ENCODE results near the gene NEDD8.

The NEDD8 gene

GRCh38 chr14:24196071-24197055 lies 35.8 kb downstream of the NEDD8 start:
- no peak for DNase-seq (ENCODE audit: low spot score)

DNA sequence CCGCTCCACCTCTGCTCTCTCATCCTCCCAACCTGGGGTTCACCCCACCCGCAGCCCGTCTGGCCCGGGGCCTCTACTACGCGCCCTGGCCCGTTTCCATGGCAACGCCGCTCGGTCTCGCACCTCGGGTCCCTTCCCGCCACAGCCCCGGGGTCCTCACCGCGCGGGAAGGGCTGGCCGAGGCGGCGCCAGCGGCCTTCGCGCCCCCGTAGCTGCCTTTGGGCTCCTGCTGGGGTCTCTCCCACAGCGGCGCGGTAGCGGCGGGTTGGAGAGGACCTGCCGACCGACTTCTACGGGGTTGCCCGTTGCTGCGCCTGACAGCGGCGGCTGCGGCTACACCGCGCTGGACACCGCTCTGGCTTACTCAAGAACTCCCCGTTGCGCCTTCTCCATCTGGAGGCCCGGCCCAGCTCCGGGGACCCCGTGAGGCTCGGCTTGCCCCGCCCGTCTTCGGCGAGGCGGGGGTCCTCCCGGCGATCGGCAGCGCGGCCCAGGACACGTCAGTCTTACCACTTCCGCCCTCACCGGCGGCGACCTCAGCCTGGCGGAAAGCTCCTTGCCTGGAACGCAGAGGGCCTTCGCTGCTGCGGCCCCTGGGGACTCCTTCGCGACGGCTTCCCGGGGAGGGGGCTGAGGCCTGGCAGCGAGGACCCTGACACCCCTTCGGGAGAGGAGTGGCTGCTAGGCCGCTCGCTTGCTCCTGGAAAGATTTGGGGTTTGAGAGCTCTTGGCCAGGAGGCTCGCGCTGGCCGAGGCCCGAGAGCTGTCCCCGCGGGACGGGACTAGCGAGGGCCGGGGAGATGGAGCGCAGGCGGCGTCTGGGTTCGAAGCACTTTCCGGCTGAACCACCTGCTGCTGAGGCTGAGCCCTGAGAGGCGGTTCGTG lies 36.7 kb downstream of the NEDD8 start, which contains the start of gene TM9SF1:
TSS of gene TM9SF1 (minus strand) at position 256 of the 885 bp plus-strand sequence. CDS start 422 bp downstream, outside the sequence.
- peak; percentile 74 for DNase-seq (ENCODE audit: low spot score)

GRCh38 chr14:24194873-24195185 lies 37.3 kb downstream of the NEDD8 start:
- no peak for DNase-seq (ENCODE audit: low spot score)

GRCh38 chr14:24194186-24194872 lies 37.8 kb downstream of the NEDD8 start:
- DNase-seq (ENCODE audit: low spot score): no peak

DNA sequence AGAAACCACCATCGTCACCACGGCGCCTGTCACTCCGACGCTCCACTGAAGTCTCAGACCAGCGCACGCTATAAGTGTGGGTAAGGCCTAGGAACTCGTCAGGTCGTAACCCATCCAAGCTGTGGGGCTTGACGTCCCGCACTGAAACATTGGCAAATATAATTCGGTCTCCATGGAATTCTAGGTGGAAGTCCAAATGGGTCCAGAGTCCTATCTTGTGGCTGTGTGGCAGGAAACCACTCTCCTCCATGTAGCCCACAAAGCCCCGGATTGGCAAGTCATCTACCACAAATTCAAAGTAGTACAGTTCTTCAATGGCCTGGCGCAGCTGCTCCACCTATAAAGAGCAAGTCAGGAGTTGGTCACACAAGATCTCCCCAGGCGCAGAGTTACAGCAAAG lies 39.2 kb downstream of the NEDD8 start:
- DNase-seq (ENCODE audit: low spot score): no peak

DNA sequence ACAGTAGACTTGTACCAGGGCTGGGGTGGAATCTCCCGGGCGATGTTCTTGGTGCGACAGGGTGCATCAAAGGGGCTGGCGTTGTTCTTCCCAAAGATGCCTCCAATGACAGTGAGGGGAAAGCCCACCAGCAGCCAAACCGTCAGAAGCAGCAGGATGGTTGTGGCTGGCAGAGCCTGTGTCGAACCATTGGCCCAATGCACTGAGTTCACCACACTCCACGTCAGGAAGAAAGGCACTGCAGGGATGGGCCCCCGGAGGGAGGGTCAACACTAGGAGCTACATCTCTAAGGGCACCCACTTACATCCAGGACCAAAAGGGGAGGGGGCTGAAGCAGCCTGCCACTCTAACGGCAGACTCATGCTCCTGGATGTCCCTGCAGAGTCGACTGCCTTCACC lies 41.8 kb downstream of the NEDD8 start:
- no peak for DNase-seq (ENCODE audit: low spot score)

DNA sequence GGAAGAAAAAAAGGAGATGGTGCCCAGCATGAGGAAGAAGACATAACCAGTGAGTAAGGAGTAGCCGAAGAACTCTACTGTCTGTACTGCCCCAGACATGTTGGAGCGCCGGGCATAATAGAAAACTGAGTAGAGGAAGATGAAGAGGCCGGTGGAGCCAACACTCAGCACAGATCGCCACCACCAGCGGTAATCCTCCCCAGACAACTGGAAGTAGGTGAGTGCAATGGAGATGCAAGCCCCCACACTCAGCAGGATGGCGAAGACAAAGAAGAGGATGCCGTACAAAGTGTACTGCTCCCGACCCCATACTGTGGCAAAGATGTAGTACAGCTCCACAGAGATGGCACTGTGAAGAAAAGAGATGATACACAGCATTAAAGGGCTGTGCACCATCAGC lies 42.7 kb downstream of the NEDD8 start:
- no peak for DNase-seq (ENCODE audit: low spot score)

- no peak for DNase-seq (ENCODE audit: low spot score)
Measured at GRCh38 chr14:24189059-24189375, 43.1 kb downstream of the NEDD8 start.

DNA sequence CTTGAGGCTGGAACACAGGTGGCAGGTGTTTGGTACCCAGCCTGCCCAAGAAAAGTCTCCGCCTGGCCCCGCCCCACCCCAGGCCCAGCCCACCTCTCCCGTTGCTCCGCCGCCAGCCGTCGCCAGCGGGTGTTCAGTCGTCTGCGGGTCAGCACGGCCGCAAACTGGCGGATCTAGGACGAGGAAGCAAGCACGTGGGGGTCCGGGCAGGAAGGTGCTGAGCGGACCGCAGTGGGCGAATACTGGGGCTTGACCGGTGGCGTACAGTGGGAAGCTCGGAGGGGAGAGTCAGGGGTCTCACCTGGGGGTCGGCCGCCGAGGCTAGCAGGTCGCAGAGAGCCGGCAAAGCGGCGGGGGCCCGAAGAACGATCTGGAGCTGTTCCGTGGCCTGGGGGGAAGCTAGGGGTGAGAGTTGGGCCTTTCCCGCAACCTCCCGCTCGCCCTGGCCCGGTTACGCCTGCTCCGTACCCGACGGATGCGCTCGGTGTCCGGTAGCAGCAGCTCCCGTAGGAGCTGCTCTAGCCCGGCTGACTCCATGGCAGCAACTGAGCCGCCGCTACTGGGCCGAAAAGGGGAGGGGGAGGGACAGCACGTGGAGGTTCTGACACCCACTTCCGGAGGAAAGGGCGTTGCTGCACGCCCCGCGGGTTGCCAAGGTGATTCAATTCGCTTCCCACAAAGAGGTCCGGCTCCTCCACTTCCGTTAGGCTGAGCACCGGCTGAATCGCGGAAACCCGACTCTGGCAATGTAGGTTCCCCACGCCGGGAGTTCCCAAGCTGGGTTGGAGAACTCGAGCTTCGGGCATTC lies 43.7 kb downstream of the NEDD8 start, which contains the start of gene IPO4:
TSS of gene IPO4 (minus strand) at position 566 of the 808 bp plus-strand sequence. CDS start at position 537, 29 bp downstream.
- DNase-seq (ENCODE audit: low spot score): peak; percentile 96

- no peak for DNase-seq (ENCODE audit: low spot score)
Measured at GRCh38 chr14:24187539-24187915, 44.6 kb downstream of the NEDD8 start.

DNA sequence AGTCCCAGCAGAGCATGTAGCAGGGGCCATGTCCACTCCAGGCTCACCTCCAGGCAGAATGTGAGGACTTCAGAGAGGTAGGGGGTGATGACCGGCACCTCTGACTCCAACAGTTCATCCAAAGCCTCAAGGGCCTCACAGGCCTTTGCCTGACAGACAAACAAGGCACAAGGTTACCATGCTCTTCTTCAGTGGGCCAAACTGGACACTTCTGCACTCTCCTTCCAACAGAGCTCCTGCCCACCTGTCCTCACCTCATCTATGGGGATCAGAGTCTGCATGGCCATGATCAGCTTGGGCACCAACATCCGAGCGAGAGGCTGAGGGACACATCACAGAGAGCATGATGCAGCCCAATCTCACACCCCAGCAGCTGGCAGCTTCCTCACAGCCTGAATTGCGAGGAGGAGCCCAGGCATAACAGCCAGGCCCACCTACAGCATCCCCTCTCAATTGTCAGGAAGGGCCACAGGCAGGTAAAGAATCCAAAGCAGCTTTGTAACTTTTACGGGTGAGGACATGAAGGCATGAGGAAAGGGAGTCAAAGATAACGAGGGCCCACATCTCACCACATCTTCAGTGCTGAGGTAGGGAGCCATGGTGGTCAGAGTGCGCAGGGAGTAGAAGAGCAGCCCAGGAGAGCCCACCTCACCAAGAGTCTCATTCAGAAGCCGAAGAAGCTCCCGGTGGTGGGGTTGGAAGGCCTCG lies 45.2 kb downstream of the NEDD8 start:
- no peak for DNase-seq (ENCODE audit: low spot score)

DNA sequence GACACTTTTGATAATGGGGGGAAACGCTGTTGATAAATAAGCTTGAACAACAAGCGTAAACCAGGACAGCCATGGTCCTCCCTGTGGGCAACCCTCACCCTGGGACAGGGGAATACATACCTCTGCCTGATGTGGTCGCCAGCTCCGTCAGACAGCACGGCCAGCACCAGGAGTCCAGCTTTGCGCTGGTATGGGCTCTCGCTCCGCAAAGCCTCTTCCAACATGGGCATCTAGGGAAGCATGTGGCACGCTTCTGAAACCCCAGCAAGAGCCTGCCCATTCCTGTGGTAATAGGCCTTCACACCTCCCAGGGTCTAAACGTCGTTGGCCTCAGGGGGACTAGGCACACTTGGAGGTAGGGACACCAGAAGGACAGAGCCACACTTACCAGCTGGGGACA lies 46.4 kb downstream of the NEDD8 start:
- DNase-seq (ENCODE audit: low spot score): no peak

DNA sequence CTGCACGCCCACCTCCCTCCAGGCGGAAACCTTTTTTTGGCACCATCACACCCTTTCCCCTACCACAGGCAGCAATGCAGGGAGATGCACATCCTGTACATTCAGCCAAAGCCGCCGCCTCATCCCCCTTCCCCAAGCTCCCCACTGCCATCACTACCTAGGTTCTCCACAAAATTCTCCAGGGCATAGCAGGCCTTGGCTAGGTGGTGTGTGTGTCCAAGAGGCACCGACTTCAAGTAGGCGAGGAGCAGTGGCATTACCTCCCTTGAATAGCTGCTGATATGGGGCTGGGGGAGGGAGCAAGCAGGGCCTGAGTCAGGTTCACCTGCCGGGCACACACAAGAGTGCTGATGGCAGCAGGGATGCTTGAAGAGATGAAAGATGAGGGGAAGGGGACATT lies 47.1 kb downstream of the NEDD8 start:
- no peak for DNase-seq (ENCODE audit: low spot score)

- no peak for DNase-seq (ENCODE audit: low spot score)
Measured at GRCh38 chr14:24184104-24184970, 47.8 kb downstream of the NEDD8 start.

GRCh38 chr14:24183014-24183481 lies 49.1 kb downstream of the NEDD8 start:
- no peak for DNase-seq (ENCODE audit: low spot score)

DNA sequence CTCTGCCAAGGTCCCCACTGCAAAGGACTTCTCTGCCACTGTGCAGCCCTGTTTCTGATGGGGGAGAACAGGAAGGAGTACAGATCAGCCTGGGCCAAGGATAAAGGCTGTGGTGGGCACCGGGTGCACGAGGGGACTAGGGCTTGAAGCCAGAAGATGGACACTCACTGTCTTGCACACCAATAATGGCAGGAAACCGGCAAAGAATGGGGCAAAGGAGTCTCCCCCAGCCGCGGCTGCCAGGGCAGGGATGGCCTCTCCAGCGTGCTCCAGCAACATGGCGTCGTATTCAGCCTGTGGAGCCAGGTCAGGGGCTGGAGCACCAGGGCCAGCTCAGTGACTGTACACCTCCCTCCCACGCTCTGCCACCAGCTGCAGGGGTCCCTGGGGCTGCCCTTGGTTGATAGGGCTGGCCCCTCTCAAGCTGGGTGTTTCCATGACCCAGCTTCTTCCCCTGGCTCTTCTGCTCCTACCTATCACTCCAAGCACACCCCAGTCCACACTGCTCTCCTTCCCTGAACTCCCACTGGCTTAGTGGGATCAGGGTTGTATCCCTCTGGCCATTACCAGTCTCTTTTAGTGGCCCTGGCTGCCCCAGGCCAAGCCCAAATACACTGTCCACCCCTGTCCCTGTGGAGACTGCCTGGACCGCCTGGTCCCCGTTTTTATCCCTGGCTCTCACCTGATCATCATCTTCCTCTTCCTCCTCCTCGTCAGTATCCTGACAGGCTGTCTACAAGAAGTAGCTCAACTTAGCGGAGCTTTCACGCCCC lies 49.9 kb downstream of the NEDD8 start:
- DNase-seq (ENCODE audit: low spot score): no peak

DNA sequence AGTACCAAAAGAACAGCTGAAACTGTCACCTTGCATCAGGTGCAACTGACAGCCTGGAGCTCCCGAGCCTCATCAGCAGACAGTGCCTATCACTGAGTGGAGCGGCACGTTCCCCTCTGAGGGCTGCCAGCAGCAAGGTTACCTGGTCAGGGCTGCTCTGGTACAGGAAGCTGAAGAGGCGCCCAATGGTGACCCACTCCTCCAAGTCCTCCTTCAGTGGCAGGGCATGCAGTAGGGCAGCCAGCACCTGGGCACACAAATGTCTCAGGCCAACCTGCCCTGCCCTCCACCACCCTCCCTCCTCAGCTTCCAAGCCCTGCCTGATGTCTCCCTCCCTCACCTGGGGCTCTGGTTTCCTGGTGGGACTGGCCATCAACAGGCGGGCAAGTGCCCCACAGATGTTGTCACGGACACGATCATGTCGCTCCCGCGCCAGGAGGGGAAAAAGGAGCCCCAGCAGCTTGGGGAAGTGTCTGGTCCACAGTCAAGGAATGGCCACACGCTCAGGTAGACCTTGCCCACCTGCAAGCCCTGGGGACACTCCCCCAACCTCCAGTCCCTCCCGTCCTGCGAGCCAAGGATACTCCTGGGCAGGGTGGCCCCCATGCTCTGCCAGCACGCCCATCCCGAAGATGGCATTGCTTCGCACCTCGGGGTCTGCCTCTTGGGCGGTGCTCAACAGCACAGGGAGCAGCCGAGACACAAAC lies 50.6 kb downstream of the NEDD8 start:
- no peak for DNase-seq (ENCODE audit: low spot score)

Data from putamen (tissue), 1 donor.